GM21723 (cell line): ENCODE measurements around the gene CYTH1.

Experiments
- ATAC-seq: cut with Tn5 transposase; IDR thresholded peaks from one replicate; pipeline ENCODE4 v1.9.1; 2021; ENCODE audit warnings: mild to moderate bottlenecking, moderate library complexity; ENCODE audit not compliant: unreplicated experiment

CYTH1 gene

GRCh38 chr17:78658281-78658785, 123.7 kb downstream of the CYTH1 start:
- ATAC-seq = no peak

GRCh38 chr17:78655251-78655940, 126.7 kb downstream of the CYTH1 start:
- ATAC-seq = no peak

DNA sequence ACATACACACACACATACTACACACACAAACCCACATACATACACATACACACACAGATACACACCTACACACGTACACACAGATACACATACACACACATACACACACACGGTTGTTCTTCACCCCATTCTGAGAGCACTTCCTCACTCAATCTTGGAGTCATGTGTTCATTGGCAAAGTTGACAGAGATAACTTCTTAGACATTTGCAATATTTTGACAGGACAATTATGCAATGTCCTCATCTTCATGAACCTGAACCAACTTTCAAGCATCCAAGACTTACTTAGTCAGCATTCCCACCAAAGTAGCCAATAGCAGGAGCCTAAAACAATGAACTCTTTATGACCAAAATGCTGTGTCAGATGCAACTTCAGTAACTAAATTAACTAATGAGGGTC, 127.7 kb downstream of the CYTH1 start:
- no peak for ATAC-seq

DNA sequence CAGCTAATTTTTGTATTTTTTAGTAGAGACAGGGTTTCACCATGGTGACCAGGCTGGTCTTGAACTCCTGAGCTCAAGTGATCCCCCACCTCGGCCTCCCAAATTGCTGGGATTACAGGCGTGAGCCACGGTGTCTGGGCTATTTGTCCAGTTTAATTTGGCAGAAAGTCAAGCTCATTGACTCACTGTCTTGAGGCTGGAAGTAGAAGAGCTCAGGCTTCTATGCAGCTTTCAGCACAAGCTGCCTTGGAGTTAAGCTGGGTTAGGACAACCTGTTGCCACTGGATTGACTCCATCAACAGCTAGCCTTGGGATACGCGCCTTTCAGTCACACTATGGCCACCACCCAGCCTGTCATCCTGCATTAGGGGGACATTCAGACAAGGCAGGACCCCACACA, 128.7 kb downstream of the CYTH1 start:
- ATAC-seq = no peak

DNA sequence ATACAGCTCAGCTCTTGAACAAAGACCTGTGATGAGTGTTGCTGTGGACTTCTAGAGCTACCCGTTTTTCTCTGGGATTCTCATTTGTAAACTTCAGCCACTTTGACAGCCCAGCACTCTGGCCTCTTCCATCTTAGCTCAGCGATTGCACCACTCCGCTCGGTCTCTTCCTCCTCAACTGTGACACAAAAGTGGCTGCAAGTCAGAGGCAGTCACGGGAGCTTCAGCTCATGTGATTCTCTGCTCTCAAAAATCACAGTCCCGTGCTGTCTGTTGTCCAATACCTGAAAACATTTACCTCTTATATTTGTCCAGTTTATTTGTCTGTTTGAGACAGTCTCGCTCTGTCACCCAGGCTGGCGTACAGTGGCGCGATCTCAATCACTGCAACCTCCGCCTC, 129.2 kb downstream of the CYTH1 start:
- ATAC-seq = no peak

DNA sequence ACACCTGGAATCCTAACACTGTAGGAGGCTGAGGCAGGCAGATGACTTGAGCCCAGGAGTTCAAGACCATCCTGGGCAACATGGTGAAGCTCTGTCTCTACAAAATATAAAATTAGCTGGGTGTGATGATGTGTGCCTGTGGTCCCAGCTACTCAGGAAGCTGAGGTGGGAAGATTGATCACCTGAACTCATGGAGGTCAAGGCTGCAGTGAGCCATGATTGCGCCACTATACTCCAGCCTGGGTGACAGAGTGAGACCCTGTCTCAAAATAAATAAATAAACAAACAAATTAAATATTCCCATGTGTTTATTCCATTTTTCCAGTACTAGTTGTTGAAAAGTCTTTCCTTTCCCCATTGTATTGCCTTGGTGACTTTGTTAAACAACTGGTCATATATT, 130.0 kb downstream of the CYTH1 start:
- ATAC-seq = no peak

DNA sequence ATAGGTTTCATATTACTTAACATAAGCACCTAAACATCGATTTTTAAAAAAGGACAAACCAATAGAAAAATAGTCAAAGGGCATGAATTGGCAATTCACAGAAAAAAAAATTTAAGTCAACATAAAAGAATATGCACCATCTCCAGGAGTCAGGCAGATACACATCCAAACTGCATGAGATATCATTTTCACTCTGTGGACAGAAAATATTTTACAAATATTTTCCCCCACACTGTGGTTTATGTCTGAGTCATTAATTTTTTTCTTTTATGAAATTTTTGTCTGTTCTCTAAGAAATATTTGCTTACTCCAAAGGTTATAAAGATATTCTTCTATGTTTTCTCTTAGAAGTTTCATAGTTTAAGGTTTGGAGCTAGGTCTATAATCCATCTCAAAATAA, 130.5 kb downstream of the CYTH1 start:
- no peak for ATAC-seq

GRCh38 chr17:78650093-78650715, 131.9 kb downstream of the CYTH1 start:
- no peak for ATAC-seq

DNA sequence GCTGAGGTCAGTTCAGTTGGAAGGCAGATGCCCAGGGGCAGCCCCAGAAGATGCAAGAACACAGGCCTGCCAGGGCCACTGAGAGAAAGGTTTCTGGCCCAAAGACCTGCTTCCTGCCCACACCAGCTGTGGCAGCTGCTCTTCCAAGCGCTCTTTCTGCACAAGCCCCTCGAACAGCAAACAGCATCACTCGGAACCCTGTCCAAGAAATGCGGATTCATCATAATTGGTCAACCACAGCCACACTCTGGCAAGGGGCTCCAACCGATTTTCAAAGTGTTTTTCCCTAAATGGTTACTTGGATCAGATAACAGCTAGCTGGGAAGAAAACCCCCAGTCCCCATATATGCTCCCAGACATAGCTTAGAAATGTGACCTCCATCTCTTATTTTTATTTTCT, 133.8 kb downstream of the CYTH1 start:
- no peak for ATAC-seq

DNA sequence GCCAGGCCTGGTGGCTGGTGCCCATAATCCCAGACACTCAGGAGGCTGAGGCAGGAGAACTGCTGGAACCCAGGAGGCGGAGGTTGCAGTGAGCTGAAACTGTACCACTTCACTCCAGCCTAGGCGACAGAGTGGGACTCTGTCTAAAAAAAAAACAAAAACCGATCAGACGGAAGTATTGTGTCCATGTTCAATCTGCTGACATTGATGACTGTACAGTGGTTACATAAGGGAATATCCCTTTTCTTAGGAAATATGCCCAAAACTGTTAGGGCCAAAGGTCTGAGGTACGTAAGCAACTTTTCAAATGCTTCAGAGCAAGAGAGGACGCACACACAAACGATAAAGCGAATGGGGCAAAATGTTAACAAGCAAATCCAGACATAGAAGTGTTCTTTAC, 135.0 kb downstream of the CYTH1 start:
- ATAC-seq = no peak

GRCh38 chr17:78645421-78646295, 136.4 kb downstream of the CYTH1 start:
- ATAC-seq = no peak

DNA sequence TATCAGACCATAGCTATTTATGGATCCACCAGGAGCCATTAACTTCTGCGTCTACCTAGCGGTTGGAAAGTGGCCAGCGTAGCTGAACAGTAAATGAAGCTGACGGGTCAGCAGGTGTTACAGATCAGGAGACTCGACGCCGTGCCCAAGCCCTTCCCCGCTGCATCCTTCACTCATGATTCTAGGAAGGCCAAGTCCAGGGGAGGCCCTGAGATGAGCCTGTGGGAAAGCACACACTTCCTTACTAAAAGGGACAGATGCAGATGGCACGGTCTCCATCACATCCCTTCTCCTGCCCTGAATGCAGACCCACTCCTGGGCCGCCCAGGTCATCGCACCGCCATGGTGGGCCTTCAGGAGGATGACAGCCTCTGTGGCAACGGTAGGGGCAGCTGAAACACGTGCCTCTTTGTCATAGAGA, 137.1 kb downstream of the CYTH1 start:
- no peak for ATAC-seq

GRCh38 chr17:78644224-78644623, 137.8 kb downstream of the CYTH1 start:
- no peak for ATAC-seq

GRCh38 chr17:78643326-78643725, 138.7 kb downstream of the CYTH1 start:
- no peak for ATAC-seq

DNA sequence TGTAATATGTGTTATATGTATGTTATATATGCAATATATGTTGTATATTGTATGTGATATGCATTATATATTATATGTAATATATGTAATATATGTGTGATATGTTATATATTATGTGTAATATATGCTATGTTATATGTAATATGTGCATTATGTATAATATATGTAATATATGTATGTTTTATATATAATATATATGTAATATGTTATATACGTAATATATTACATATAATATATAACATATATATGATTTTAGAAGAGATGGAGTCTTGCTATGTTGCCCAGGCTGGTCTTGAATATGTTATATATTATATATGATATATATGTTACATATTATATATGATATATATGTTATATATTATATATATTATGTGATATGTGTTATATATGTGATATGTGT, 139.4 kb downstream of the CYTH1 start:
- no peak for ATAC-seq

DNA sequence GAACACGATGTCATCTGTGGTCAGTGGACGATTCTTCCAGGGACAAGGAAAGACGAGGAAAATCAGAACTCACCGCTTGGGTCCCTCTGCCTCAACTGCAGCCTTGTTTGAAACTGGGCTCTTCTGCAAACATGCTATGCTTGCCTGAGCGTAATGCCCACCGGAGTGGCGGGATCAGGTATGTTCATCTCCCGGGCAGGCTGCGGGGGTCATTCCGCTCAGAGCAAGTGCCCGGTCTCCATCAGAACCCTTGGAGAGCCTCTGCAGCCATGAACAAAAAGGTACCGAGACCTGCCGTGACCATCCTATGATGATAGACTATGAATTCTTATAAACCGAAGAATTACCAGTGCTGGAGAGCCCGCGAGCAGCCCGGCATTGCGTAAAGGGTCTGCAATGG, 140.4 kb downstream of the CYTH1 start:
- ATAC-seq = no peak

DNA sequence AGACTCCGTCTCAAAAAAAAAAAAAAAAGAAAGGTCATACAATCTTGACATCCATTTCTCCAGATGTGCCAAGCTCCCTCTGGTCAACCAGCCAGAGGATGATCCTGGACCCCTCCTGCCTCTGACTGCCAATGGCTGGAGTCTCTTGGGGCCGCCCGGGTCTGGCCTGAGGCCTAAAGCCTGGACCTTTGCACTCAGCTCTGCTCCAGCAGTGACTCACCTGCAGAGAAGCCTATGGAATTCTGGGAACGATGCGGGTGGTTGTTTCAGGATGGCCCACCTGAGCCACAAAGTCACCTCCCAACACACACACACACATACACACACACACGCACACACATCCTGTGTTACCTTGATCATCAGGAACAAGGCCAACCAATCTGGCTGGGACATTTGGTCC, 140.8 kb downstream of the CYTH1 start:
- ATAC-seq = no peak

GRCh38 chr17:78640700-78641099, 141.4 kb downstream of the CYTH1 start:
- no peak for ATAC-seq

- ATAC-seq = no peak
These were observed 144.2 kb downstream of the CYTH1 start for GRCh38 chr17:78637643-78638420.

DNA sequence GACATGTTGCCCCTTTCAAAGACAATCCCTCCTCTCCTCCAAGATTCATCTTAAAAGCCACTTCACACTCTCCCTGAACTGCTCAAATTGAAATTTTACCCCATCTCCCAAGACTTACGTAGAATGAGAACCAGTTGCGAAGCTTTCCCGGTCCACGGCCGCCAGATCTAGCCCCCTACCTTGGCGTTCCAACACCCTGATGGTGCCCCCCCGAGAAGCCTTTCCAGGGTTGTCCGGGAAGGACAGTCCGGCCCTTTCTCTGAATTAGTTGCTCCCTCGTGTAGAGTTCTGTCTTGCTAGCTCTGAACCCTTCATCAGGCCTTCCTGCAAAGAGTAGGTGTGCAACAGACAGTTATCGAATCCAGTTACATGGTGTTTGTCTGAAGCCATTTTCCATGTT, 144.9 kb downstream of the CYTH1 start:
- ATAC-seq = no peak

DNA sequence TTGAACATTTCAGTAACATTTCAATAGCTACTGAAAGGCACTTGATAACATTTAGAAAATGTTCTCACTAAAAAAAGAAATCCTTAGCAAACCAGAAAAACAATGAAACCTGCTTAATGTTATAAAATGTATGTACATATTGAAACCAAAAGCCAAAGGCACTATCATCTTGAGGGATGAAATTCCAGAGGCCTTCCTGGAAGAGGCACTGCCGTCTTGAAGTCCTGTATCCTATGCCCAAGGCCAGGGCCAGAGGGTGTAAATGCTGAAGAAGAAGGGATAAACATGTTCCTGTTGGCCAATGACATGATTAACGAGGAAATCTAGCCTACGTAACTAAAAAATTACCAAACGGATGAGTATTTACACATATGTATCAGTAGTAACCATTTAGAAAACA, 147.9 kb downstream of the CYTH1 start:
- ATAC-seq = no peak
